Thoracic aorta (tissue), 2 donors: ENCODE results near the gene GPC5. TPM values are rescaled to one million over a fixed set of nuclear protein-coding genes. Genes with fewer than 3 reads are reported as not detected.

Experiments
- ATAC-seq: fragments of 150-250 bp; one replicate; pipeline ENCODE4 v1.8.0; 2017; ENCODE audit warnings: low read depth; ENCODE audit not compliant: insufficient number of reproducible peaks, low FRiP score
- DNase-seq: peaks from one replicate; pipeline ENCODE4 v3.0.0-alpha.2; 2020; ENCODE audit warnings: low spot score
- H3K27ac ChIP-seq, 2 donors: fragments of 200-600 bp; sonication (generic); 1 replicate in 1 of 2; 2 replicates in 1 of 2; pipeline ENCODE4 v1.5.1; 2016; ENCODE audit warnings: mild to moderate bottlenecking in 2 of 2, moderate library complexity in 2 of 2
- H3K27me3 ChIP-seq: fragments of 200-600 bp; sonication (generic); replicated peaks from 2 replicates; pipeline ENCODE4 v1.6.0; 2016; ENCODE audit warnings: mild to moderate bottlenecking; ENCODE audit not compliant: insufficient read depth
- H3K36me3 ChIP-seq: fragments of 200-600 bp; sonication (generic); one replicate; pipeline ENCODE4 v1.5.1; 2016
- H3K4me1 ChIP-seq, 2 donors: fragments of 200-600 bp; sonication (generic); 1 replicate in 1 of 2; 2 replicates in 1 of 2; pipeline versions ENCODE4 v1.5.1 to v1.6.0; 2016; ENCODE audit warnings: low read depth in 2 of 2, mild to moderate bottlenecking in 1 of 2; ENCODE audit not compliant: control insufficient read depth in 1 of 2
- H3K4me3 ChIP-seq: fragments of 200-600 bp; sonication (generic); 2 replicates; pipeline ENCODE4 v1.5.1; 2016; ENCODE audit warnings: mild to moderate bottlenecking
- H3K9me3 ChIP-seq: fragments of 200-600 bp; sonication (generic); 2 replicates; pipeline ENCODE4 v1.5.1; 2016
- total RNA-seq, 2 donors: library from RNA; depleted of rRNA; stranded (reverse); fragments of >200 nt; gene quantifications; one replicate each; pipeline versions ENCODE4 v1.1.0 to v1.2.3, GENCODE V29; 2016
- TF ChIP-seq, protein P1 (sequence below): fragments of 200-600 bp; sonication (generic); IDR thresholded peaks from one replicate; pipeline ENCODE4 v1.5.1; 2019; ENCODE audit warnings: antibody characterized with exemption

The GPC5 gene
- total RNA-seq, 2 donors from 2014 or later: 3.3 TPM; not detected in 1

DNA sequence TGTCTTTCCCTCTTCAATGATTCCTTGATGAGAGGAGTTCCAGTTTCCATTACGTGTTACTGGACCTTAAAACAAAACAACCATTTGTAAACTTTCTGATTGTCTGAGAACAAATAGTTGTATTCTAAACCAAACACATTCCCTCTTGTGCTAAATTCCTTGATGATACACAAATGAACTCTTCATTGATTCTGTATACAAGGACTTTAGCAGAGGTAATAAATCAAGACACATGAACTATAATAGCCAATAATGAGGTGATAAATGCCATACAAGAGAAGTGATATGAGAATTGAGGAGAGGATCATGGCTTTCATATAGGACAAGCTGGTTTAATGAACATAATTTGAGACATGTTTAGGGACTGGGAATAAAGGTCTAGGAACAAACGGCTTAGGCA is 13.5 kb upstream of the GPC5 start:
- no peak for ATAC-seq
- no peaks in the 10 kb centered on the region for H3K4me1 ChIP-seq

DNA sequence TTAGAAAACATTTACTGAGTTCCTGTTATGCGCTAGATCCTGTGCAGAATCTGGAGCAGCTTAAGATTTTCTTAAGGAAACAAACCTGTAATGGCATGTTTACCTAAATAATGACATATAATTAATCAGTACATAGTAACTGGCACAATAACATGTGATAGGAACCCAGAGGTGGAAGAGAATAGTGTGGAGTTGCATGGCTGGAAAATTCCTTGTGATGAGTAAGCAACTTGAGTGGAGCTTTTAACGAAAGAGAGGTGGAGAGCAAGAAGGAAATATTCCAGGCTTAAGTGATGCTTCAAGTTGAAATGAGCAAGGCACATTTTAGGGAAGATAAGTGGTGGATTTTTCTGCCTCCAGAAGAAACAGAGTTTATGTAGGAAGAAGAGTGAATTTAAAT is 9.2 kb upstream of the GPC5 start:
- TF ChIP-seq, protein P1, sequence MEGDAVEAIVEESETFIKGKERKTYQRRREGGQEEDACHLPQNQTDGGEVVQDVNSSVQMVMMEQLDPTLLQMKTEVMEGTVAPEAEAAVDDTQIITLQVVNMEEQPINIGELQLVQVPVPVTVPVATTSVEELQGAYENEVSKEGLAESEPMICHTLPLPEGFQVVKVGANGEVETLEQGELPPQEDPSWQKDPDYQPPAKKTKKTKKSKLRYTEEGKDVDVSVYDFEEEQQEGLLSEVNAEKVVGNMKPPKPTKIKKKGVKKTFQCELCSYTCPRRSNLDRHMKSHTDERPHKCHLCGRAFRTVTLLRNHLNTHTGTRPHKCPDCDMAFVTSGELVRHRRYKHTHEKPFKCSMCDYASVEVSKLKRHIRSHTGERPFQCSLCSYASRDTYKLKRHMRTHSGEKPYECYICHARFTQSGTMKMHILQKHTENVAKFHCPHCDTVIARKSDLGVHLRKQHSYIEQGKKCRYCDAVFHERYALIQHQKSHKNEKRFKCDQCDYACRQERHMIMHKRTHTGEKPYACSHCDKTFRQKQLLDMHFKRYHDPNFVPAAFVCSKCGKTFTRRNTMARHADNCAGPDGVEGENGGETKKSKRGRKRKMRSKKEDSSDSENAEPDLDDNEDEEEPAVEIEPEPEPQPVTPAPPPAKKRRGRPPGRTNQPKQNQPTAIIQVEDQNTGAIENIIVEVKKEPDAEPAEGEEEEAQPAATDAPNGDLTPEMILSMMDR: no peak
- no peaks in the 10 kb centered on the region for H3K27me3 ChIP-seq
- no peaks in the 10 kb centered on the region for H3K9me3 ChIP-seq
- ATAC-seq: no peak
- no peak overlapping the region for H3K27ac ChIP-seq
- H3K4me1 ChIP-seq: no peaks in the 10 kb centered on the region
- H3K36me3 ChIP-seq: no peaks in the 10 kb centered on the region
- H3K4me3 ChIP-seq: no peak overlapping the region
- DNase-seq: no peak

More for the DNA sequence above, 13.5 kb upstream of the GPC5 start:
- no peak for DNase-seq
- TF ChIP-seq, protein P1: no peak
- no peak overlapping the region for H3K4me3 ChIP-seq
- H3K9me3 ChIP-seq: no peaks in the 10 kb centered on the region
- H3K36me3 ChIP-seq: no peaks in the 10 kb centered on the region
- H3K27ac ChIP-seq: no peak overlapping the region
- H3K27me3 ChIP-seq: no peaks in the 10 kb centered on the region

DNA sequence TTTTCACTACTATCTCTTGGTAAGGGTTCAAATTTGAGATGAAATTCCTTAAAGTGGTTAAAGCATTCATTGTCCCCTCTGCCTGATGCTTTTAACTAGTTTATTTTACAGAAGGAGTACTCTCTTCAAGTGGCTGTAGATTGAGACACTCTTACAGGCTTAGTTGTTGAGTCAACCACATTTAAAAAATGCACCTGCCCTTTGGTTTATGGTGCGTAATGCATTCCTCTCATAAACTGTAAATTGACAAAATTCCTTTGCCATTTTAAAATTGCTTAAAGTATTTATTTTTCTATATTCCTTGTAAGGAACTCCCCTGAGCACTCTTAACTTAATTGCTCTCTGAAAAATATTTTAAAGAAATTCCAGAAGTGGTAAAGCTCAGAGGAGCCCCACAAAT is 826 bp upstream of the GPC5 start:
- peaks cover 0 to 15% of the 10 kb centered on the region in 2 donors for H3K4me1 ChIP-seq
- no peaks in the 10 kb centered on the region for H3K27me3 ChIP-seq
- DNase-seq: no peak
- ATAC-seq: no peak
- no peaks in the 10 kb centered on the region for H3K36me3 ChIP-seq
- TF ChIP-seq, protein P1: no peak
- H3K4me3 ChIP-seq: no peak overlapping the region
- no peaks in the 10 kb centered on the region for H3K9me3 ChIP-seq
- H3K27ac ChIP-seq: no peak overlapping the region

DNA sequence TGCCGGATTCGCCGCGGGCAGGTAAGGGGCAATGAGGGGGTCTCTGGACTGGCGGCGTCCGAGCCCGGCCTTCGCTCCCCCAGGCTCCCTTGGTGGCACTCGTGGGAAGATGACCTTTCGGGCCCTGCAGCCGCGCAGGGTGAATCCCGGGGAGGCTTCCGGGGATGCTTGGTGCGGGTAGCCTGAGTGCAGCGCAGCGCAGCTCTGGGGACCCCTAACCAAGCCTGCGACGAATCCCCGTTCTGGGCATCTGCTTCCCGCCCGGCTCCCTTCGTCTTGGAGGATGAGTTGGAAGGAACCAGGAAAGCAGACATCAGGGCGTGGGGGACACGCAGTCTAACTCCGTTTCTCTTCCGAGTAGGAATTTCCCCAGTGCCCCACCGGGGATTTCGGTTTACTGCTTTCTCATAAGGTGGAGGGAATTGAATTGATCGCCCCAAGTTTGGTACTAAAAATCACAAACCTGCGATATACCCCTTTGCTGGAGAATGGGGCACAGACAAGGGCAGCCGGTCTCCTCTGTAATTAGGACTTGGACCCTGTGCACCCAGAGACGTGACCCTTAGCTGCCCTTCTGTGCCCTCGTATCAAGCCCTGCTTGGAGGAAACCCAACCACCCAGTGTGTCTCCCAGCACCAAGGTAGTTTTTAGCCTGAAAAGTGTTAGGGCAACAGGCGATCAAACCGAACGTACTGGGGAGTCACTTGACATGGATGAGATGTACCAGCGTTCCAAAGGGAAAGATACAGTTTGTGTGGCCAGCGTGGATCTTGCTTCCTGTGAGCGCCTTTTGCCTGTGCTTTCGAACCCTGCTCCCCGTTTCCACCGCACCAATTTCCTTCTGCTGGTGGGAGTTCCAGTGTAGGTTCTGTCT is 1.0 kb downstream of the GPC5 start:
- no peaks in the 10 kb centered on the region for H3K36me3 ChIP-seq
- ATAC-seq: no peak
- no peak overlapping the region for H3K27ac ChIP-seq
- H3K4me3 ChIP-seq: peak overlapping the region; percentile 76
- H3K9me3 ChIP-seq: no peaks in the 10 kb centered on the region
- TF ChIP-seq, protein P1: no peak
- H3K27me3 ChIP-seq: no peaks in the 10 kb centered on the region
- H3K4me1 ChIP-seq: peaks cover 0 to 15% of the 10 kb centered on the region in 2 donors
- no peak for DNase-seq

- no peaks in the 10 kb centered on the region for H3K27me3 ChIP-seq
- H3K36me3 ChIP-seq: no peaks in the 10 kb centered on the region
- H3K4me3 ChIP-seq: no peak overlapping the region
- TF ChIP-seq, protein P1: no peak
- H3K27ac ChIP-seq: no peak overlapping the region
- peaks cover 0 to 15% of the 10 kb centered on the region in 2 donors for H3K4me1 ChIP-seq
- DNase-seq: no peak
- no peak for ATAC-seq
- H3K9me3 ChIP-seq: no peaks in the 10 kb centered on the region
Observed at GRCh38 chr13:91400063-91400399, 1.6 kb downstream of the GPC5 start.
